Fibroblast of lung (primary cell): Measurements from ENCODE around the gene ARHGAP12. TPM values are rescaled to one million over a fixed set of nuclear protein-coding genes. Genes with fewer than 3 reads are reported as not detected.
A peak's percentile ranks its signal among the peaks of the same experiment; 100 is the strongest.

Experiments used
- DNase-seq, 2 donors: peaks; one replicate each; pipeline versions ENCODE4 v3.0.0 to v3.0.0-alpha.2; 2010; ENCODE audit warnings: low read depth in 2 of 2
- H2AFZ ChIP-seq: 2 replicates; pipeline ENCODE4 v1.5.1; 2012; ENCODE audit warnings: low read length, control low read depth, inconsistent platforms
- H3K27ac ChIP-seq: 2 replicates; pipeline ENCODE4 v1.5.1; 2011; ENCODE audit warnings: low read length, control low read depth; ENCODE audit not compliant: insufficient read depth
- H3K27me3 ChIP-seq: 2 replicates; pipeline ENCODE4 v1.5.1; 2011; ENCODE audit warnings: mild to moderate bottlenecking, low read length; ENCODE audit not compliant: control insufficient read depth, insufficient read depth
- H3K36me3 ChIP-seq: 2 replicates; pipeline ENCODE4 v1.5.1; 2011; ENCODE audit warnings: low read length; ENCODE audit not compliant: control insufficient read depth, insufficient read depth
- H3K4me1 ChIP-seq: 2 replicates; pipeline ENCODE4 v1.5.1; 2011; ENCODE audit warnings: low read length; ENCODE audit not compliant: control insufficient read depth, insufficient read depth; ENCODE audit errors: extremely low read depth
- H3K4me2 ChIP-seq: 2 replicates; pipeline ENCODE4 v1.5.1; 2011; ENCODE audit warnings: low read length, control low read depth; ENCODE audit not compliant: insufficient read depth; ENCODE audit errors: extremely low read depth
- H3K4me3 ChIP-seq, 4 experiments: fragments of 200-600 bp in 1 of 4; sonication (generic) in 1 of 4; replicated peaks in 1 of 4; 2 replicates each; pipeline ENCODE4 v1.5.1; 2011 to 2016; ENCODE audit warnings: low read length in 4 of 4, low read depth in 3 of 4, mild to moderate bottlenecking in 3 of 4, control low read depth in 2 of 4, inconsistent platforms in 1 of 4, mixed read lengths in 1 of 4; ENCODE audit not compliant: insufficient read depth in 1 of 4; ENCODE audit errors: control extremely low read depth in 1 of 4
- H3K79me2 ChIP-seq: 2 replicates; pipeline ENCODE4 v1.5.1; 2012; ENCODE audit warnings: mild to moderate bottlenecking, low read length, inconsistent platforms; ENCODE audit not compliant: control insufficient read depth, insufficient read depth
- H3K9ac ChIP-seq: 2 replicates; pipeline ENCODE4 v1.5.1; 2011; ENCODE audit warnings: mild to moderate bottlenecking, low read length, control low read depth; ENCODE audit not compliant: insufficient read depth
- H3K9me3 ChIP-seq: 2 replicates; pipeline ENCODE4 v1.5.1; 2012; ENCODE audit warnings: low read depth, low read length; ENCODE audit not compliant: control insufficient read depth, insufficient read depth
- H4K20me1 ChIP-seq: 2 replicates; pipeline ENCODE4 v1.5.1; 2011; ENCODE audit warnings: low read length; ENCODE audit not compliant: control insufficient read depth, insufficient read depth; ENCODE audit errors: extremely low read depth
- EZH2 ChIP-seq: IDR thresholded peaks from 2 replicates; pipeline ENCODE4 v1.5.1; 2012; ENCODE audit warnings: low read length, control low read depth, mild to moderate bottlenecking; ENCODE audit errors: missing control alignments
- polyA plus RNA-seq, 2 donors: library from polyadenylated mRNA; depleted of rRNA in 1 of 2; stranded (reverse) in 1 of 2; unstranded in 1 of 2; fragments of >200 nt; gene quantifications; 2 replicates each; pipeline ENCODE4 v1.2.1, GENCODE V29; 2011 to 2012; ENCODE audit warnings: missing spikeins in 1 of 2
- total RNA-seq: library from RNA; depleted of rRNA; stranded (reverse); fragments of >200 nt; gene quantifications from 2 replicates; pipeline ENCODE4 v1.2.1, GENCODE V29; 2014
- TF ChIP-seq, protein P1 (sequence below), 2 donors: IDR thresholded peaks in 1 of 2; conservative IDR thresholded peaks in 1 of 2; 1 replicate in 1 of 2; 2 replicates in 1 of 2; pipeline ENCODE4 v1.5.1; 2011 to 2012; ENCODE audit warnings: low read length in 2 of 2, control low read depth in 1 of 2, inconsistent platforms in 1 of 2, low read depth in 1 of 2, mild to moderate bottlenecking in 1 of 2

Gene ARHGAP12
- total and polyA plus RNA-seq, 2 donors (not counting 1 experiment from before 2014, with no cell fraction given): 24.0 to 63.1 TPM

DNA sequence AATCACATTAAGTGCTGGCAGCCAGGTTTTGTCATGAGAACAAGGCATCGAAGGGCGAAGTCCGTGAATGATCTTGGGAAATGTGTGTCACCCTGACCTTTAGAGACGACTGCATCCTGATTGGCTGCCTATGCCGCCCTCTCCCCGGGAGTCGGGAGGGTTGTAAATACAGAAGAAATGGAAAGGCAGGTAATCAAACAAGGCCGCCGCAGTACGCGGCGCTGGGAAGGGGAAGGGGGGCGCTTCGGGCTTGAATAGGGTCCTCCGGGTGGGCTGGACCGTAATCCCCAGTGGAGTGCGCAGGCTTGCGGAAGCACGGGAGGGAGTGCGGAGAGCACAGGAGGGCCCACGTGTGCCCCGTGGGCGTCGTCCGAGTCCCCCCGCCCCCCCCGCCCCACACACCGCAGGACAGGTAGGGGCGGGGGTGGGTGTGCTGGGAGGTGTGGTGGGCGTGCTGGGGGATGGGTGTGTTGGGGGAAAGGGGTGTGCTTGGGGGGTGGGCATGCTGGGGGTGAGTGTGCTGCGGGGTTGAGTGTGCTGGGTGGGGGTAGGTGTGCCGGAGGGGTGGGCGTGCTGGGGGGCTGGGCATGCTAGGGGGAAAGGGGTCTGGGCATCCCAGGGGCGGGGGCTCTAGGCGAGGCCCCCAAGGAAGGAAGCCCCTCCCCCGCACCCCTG, 169.4 kb downstream of the ARHGAP12 start:
- peaks cover 9% of the 10 kb centered on the region for H3K4me1 ChIP-seq
- no peak overlapping the region for H2AFZ ChIP-seq
- H4K20me1 ChIP-seq: no peaks in the 10 kb centered on the region
- H3K9me3 ChIP-seq: no peaks in the 10 kb centered on the region
- H3K27me3 ChIP-seq: no peaks in the 10 kb centered on the region
- DNase-seq: peak in 1 of 2 donors; percentile 62
- peak overlapping the region; percentile 95 for H3K9ac ChIP-seq
- H3K36me3 ChIP-seq: no peaks in the 10 kb centered on the region
- H3K4me3 ChIP-seq: peak overlapping the region; percentile 74 to 94 (median 92)
- peaks cover 2% of the 10 kb centered on the region for H3K79me2 ChIP-seq
- H3K4me2 ChIP-seq: peak overlapping the region; percentile 77
- TF ChIP-seq, protein P1, sequence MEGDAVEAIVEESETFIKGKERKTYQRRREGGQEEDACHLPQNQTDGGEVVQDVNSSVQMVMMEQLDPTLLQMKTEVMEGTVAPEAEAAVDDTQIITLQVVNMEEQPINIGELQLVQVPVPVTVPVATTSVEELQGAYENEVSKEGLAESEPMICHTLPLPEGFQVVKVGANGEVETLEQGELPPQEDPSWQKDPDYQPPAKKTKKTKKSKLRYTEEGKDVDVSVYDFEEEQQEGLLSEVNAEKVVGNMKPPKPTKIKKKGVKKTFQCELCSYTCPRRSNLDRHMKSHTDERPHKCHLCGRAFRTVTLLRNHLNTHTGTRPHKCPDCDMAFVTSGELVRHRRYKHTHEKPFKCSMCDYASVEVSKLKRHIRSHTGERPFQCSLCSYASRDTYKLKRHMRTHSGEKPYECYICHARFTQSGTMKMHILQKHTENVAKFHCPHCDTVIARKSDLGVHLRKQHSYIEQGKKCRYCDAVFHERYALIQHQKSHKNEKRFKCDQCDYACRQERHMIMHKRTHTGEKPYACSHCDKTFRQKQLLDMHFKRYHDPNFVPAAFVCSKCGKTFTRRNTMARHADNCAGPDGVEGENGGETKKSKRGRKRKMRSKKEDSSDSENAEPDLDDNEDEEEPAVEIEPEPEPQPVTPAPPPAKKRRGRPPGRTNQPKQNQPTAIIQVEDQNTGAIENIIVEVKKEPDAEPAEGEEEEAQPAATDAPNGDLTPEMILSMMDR (conservative IDR thresholded peaks at IDR 0.05 in 1 of 2, IDR thresholded peaks at IDR 0.05 in 1 of 2; ENCODE audit: low read depth in 1 of 2, low read length in 2 of 2): no peak
- no peak for TF ChIP-seq EZH2
- peak overlapping the region; percentile 95 for H3K27ac ChIP-seq

DNA sequence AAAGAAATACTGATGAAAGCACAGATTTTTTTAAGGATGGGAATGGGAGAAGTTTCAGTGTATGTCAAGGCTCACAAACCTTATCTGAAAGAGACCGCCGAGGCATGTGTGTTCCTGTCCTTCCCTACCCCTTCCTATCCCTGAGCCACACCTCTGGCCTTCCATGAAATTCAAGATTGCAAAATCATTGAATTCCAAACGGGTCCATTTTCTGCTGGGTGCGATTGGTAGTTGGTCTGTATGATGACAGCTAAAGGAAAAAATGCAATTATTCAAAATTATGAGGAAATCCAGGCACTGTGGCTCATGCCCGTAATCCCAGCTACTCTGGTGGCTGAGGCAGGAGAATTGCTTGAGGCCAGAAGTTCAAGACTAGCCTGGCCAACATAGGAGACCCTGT, 170.1 kb downstream of the ARHGAP12 start:
- peak overlapping the region in 1 of 4 experiments; percentile 91 for H3K4me3 ChIP-seq
- peak in 1 of 2 donors; percentile 63 for DNase-seq
- H3K9me3 ChIP-seq: no peaks in the 10 kb centered on the region
- no peaks in the 10 kb centered on the region for H3K36me3 ChIP-seq
- peaks cover 2% of the 10 kb centered on the region for H3K79me2 ChIP-seq
- no peak for TF ChIP-seq EZH2
- TF ChIP-seq, protein P1 (conservative IDR thresholded peaks at IDR 0.05 in 1 of 2, IDR thresholded peaks at IDR 0.05 in 1 of 2; ENCODE audit: low read depth in 1 of 2, low read length in 2 of 2): no peak
- no peaks in the 10 kb centered on the region for H4K20me1 ChIP-seq
- peak overlapping the region; percentile 33 for H3K4me2 ChIP-seq
- peaks cover 9% of the 10 kb centered on the region for H3K4me1 ChIP-seq
- no peak overlapping the region for H3K27ac ChIP-seq
- no peak overlapping the region for H2AFZ ChIP-seq
- no peaks in the 10 kb centered on the region for H3K27me3 ChIP-seq
- H3K9ac ChIP-seq: no peak overlapping the region

DNA sequence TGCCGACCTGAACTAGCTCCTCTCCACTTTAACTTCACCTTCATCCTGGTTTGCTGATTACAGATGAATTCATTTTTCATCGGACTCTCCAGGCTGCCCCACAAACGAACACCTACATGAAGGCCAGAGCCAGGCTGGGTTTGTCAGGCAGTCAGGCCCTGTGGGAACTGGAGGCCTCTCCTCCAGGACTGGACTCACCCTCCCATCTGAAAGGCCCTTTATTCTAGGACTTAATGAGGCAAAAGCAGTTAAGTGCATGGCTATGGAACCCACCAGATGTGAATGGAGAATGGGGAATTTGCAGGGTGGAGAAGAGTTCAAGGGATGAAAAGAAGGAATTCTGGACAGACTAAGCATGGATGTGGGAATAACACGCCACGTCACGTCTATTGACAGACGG, 170.8 kb downstream of the ARHGAP12 start:
- Histone ChIP-seq H3K4me2 (peak overlapping the region; percentile 19), H4K20me1 (no peaks in the 10 kb centered on the region), H2AFZ (no peak overlapping the region), H3K4me3 (no peak overlapping the region), H3K9ac (no peak overlapping the region), H3K9me3 (no peaks in the 10 kb centered on the region), H3K4me1 (peaks cover 9% of the 10 kb centered on the region), H3K27ac (peak overlapping the region; percentile 37), H3K27me3 (no peaks in the 10 kb centered on the region), H3K79me2 (peaks cover 2% of the 10 kb centered on the region), H3K36me3 (no peaks in the 10 kb centered on the region)
- TF ChIP-seq, protein P1 (conservative IDR thresholded peaks at IDR 0.05 in 1 of 2, IDR thresholded peaks at IDR 0.05 in 1 of 2; ENCODE audit: low read depth in 1 of 2, low read length in 2 of 2): no peak
- no peak for TF ChIP-seq EZH2
- no peak for DNase-seq
